22Rv1 (cell line): ENCODE results near the gene THSD4.

Source experiments
- ZFX ChIP-seq: fragments of 450-650 bp; IDR thresholded peaks from 2 replicates; pipeline ENCODE4 v1.6.1; 2017; ENCODE audit warnings: antibody characterized with exemption, borderline replicate concordance
- TF ChIP-seq, protein P1 (sequence below): fragments of 450-650 bp; IDR thresholded peaks from 2 replicates; pipeline ENCODE4 v1.5.1; 2017; ENCODE audit warnings: mild to moderate bottlenecking

DNA sequence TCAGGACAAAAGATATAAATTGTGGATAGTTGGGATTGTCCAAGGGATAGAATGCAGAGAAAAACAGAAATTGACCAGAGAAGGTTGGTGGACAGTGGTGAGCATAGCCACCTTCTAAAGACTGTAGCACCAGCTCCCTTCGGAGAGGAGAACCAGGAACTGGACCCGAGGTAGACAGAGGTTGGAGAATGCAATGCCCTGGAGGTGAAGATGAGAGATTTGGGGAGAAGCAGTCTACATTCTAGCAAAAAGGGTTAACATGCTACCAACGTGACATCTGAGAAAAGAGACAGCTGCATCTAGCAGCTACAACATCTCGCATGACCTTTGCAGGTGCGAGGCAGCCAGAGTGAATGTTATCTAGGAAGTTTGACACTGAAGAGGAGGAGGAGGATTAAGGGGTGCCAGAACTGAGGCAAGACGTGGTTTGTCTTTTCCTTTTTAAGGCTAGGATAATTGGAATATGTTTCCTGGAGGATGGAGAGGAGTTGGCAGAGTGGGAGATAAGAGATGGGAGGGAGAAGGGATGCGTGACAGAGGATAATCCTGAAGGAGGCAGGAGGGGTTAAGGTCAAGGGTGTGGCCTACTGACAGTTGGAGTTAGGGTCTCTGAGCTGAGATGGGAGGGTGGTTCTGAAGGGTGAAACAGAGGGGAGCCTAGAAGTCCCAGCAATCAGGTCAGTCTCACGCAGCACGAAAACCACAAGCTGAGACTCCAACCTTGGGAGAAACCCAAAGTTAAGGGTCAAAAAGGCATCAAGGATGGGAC lies 591.4 kb downstream of the THSD4 start:
- TF ChIP-seq, protein P1, sequence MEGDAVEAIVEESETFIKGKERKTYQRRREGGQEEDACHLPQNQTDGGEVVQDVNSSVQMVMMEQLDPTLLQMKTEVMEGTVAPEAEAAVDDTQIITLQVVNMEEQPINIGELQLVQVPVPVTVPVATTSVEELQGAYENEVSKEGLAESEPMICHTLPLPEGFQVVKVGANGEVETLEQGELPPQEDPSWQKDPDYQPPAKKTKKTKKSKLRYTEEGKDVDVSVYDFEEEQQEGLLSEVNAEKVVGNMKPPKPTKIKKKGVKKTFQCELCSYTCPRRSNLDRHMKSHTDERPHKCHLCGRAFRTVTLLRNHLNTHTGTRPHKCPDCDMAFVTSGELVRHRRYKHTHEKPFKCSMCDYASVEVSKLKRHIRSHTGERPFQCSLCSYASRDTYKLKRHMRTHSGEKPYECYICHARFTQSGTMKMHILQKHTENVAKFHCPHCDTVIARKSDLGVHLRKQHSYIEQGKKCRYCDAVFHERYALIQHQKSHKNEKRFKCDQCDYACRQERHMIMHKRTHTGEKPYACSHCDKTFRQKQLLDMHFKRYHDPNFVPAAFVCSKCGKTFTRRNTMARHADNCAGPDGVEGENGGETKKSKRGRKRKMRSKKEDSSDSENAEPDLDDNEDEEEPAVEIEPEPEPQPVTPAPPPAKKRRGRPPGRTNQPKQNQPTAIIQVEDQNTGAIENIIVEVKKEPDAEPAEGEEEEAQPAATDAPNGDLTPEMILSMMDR, result no peak
- TF ChIP-seq ZFX, result no peak
